Transverse colon (tissue), 4 donors: Measurements from ENCODE around the gene CHMP4B. TPM values are rescaled to one million over a fixed set of nuclear protein-coding genes. Genes with fewer than 3 reads are reported as not detected.

Experiments used
- DNase-seq: peaks from one replicate; pipeline ENCODE4 v3.0.0-alpha.2; 2019
- H3K27ac ChIP-seq, 4 donors: fragments of 200-600 bp; sonication (generic); 2 replicates each; pipeline ENCODE4 v1.5.1; 2016 to 2018; ENCODE audit warnings: inconsistent platforms in 4 of 4
- H3K27me3 ChIP-seq: fragments of 200-600 bp; sonication (generic); 2 replicates; pipeline ENCODE4 v1.5.1; 2017; ENCODE audit warnings: inconsistent platforms
- H3K36me3 ChIP-seq, 4 donors: fragments of 200-600 bp; sonication (generic); 2 replicates each; pipeline ENCODE4 v1.5.1; 2017 to 2019; ENCODE audit warnings: inconsistent platforms in 4 of 4
- H3K4me1 ChIP-seq, 4 donors: fragments of 200-600 bp; sonication (generic); 2 replicates each; pipeline ENCODE4 v1.5.1; 2017 to 2020; ENCODE audit warnings: inconsistent platforms in 4 of 4
- H3K4me3 ChIP-seq, 4 donors: fragments of 200-600 bp; sonication (generic); 1 replicate in 1 of 4; 2 replicates in 3 of 4; pipeline versions ENCODE4 v1.5.1 to v1.6.1; 2017 to 2019; ENCODE audit warnings: inconsistent platforms in 4 of 4
- H3K9me3 ChIP-seq, 2 donors: fragments of 200-600 bp; sonication (generic); 2 replicates each; pipeline ENCODE4 v1.5.1; 2017 to 2019; ENCODE audit warnings: inconsistent platforms in 2 of 2
- CTCF ChIP-seq, 5 experiments: fragments of 200-600 bp in 3 of 5; fragments of 450-650 bp in 2 of 5; sonication (generic) in 3 of 5; IDR thresholded peaks; 1 replicate in 2 of 5; 2 replicates in 3 of 5; pipeline ENCODE4 v1.5.1; 2016 to 2017; ENCODE audit warnings: antibody characterized with exemption in 5 of 5, inconsistent platforms in 3 of 5, mild to moderate bottlenecking in 2 of 5, moderate library complexity in 1 of 5
- EP300 ChIP-seq: sonication (generic); formaldehyde crosslinking; IDR thresholded peaks from one replicate; pipeline ENCODE4 v1.6.1; 2017; ENCODE audit warnings: antibody characterized with exemption, low read depth
- POLR2A ChIP-seq: fragments of 450-650 bp; IDR thresholded peaks from one replicate; pipeline ENCODE4 v1.6.1; 2016; ENCODE audit warnings: antibody characterized with exemption, mild to moderate bottlenecking, moderate library complexity
- POLR2AphosphoS5 ChIP-seq, 3 donors: sonication (generic); formaldehyde crosslinking; IDR thresholded peaks; one replicate each; pipeline ENCODE4 v1.6.1; 2016; ENCODE audit warnings: antibody characterized with exemption in 3 of 3
- WGBS, 2 donors: methylation state at CpG; one replicate each; pipeline ENCODE4 v1.1.5; 2018; ENCODE audit warnings: low coverage in 1 of 2; 5-methylcytosine and 5-hydroxymethylcytosine counted together
- in situ Hi-C, 4 donors: fragments of 200-750 bp; cut with MboI; loops; one replicate each; pipeline versions ENCODE4 v1.15.0 to v1.15.1; 2017; ENCODE audit warnings: low sequenced_read_pairs in 3 of 4, low pct_ligation_motif_present in 1 of 4, low pct_unique_long_range_greater_than_20kb in 1 of 4
- intact Hi-C: fragments of 100-400 bp; cut with DNase I; formaldehyde crosslinking; loops from one replicate; pipeline ENCODE4 v1.15.1; 2023; ENCODE audit warnings: low total_unique reads
- total RNA-seq, 4 donors: library from RNA; depleted of rRNA; stranded (reverse); fragments of >200 nt; gene quantifications; one replicate each; pipeline ENCODE4 v1.1.0, GENCODE V29; 2016

Gene CHMP4B
- total RNA-seq, 4 donors from 2014 or later: 182 to 263 (median 213) TPM

GRCh38 chr20:33781945-33782344 lies 29.2 kb upstream of the CHMP4B start:
- intact Hi-C loops (no loop called here), in situ Hi-C loops (no loop called here)
- H3K9me3 ChIP-seq: no peaks in the 10 kb centered on the region
- H3K27ac ChIP-seq: no peak overlapping the region
- no peaks in the 10 kb centered on the region for H3K27me3 ChIP-seq
- peaks cover 0 to 7% (median 0%) of the 10 kb centered on the region in 4 donors for H3K4me1 ChIP-seq
- no peak overlapping the region for H3K4me3 ChIP-seq
- TF ChIP-seq POLR2A (no peak), EP300 (no peak), POLR2AphosphoS5 (IDR thresholded peaks at IDR 0.05) (no peak), CTCF (IDR thresholded peaks at IDR 0.05) (no peak)
- WGBS, 2 donors: 91% methylated on average over 1 of the region's 1 CpG; no CpG with 5 or more reads in 1 of the 2 donors
- DNase-seq: no peak
- H3K36me3 ChIP-seq: no peaks in the 10 kb centered on the region

GRCh38 chr20:33783256-33783655 lies 27.9 kb upstream of the CHMP4B start:
- Histone ChIP-seq H3K4me3 (no peak overlapping the region), H3K27me3 (no peaks in the 10 kb centered on the region), H3K27ac (no peak overlapping the region), H3K36me3 (no peaks in the 10 kb centered on the region), H3K9me3 (no peaks in the 10 kb centered on the region), H3K4me1 (peaks cover 0 to 10% (median 4%) of the 10 kb centered on the region in 4 donors)
- DNase-seq: no peak
- WGBS, 2 donors: 87 to 90% methylated on average over 3 to 5 of the region's 5 CpGs
- intact Hi-C loops: no loop called here
- no peak for TF ChIP-seq POLR2A
- no peak for TF ChIP-seq EP300
- TF ChIP-seq CTCF (IDR thresholded peaks at IDR 0.05): no peak
- no peak for TF ChIP-seq POLR2AphosphoS5 (IDR thresholded peaks at IDR 0.05)
- in situ Hi-C loops: no loop called here

GRCh38 chr20:33783818-33784217 lies 27.3 kb upstream of the CHMP4B start:
- in situ Hi-C loops (no loop called here), intact Hi-C loops (no loop called here)
- Histone ChIP-seq H3K9me3 (no peaks in the 10 kb centered on the region), H3K27ac (no peak overlapping the region), H3K27me3 (no peaks in the 10 kb centered on the region), H3K4me1 (peaks cover 5 to 15% (median 9%) of the 10 kb centered on the region in 4 donors), H3K4me3 (no peak overlapping the region), H3K36me3 (no peaks in the 10 kb centered on the region)
- WGBS, 2 donors: 78% methylated on average over 5 of the region's 5 CpGs; no CpG with 5 or more reads in 1 of the 2 donors
- no peak for DNase-seq
- TF ChIP-seq POLR2AphosphoS5 (IDR thresholded peaks at IDR 0.05): no peak
- TF ChIP-seq POLR2A: no peak
- TF ChIP-seq EP300: no peak
- no peak for TF ChIP-seq CTCF (IDR thresholded peaks at IDR 0.05)

GRCh38 chr20:33784225-33784624 lies 26.9 kb upstream of the CHMP4B start:
- Histone ChIP-seq H3K4me3 (no peak overlapping the region), H3K9me3 (no peaks in the 10 kb centered on the region), H3K36me3 (no peaks in the 10 kb centered on the region), H3K4me1 (peaks cover 9 to 19% (median 13%) of the 10 kb centered on the region in 4 donors), H3K27me3 (no peaks in the 10 kb centered on the region), H3K27ac (no peak overlapping the region)
- TF ChIP-seq POLR2AphosphoS5 (IDR thresholded peaks at IDR 0.05): no peak
- TF ChIP-seq CTCF (IDR thresholded peaks at IDR 0.05): no peak
- no peak for TF ChIP-seq EP300
- no peak for TF ChIP-seq POLR2A
- in situ Hi-C loops: no loop called here
- 80% methylated on average over 1 of the region's 2 CpGs; no CpG with 5 or more reads in 1 of the 2 donors for WGBS, 2 donors
- no peak for DNase-seq
- intact Hi-C loops: no loop called here
